ENCODE measurements around the gene CNRIP1.

CNRIP1 gene

GRCh38 chr2:68291314-68291713, 28.4 kb downstream of the CNRIP1 start:
- no peak for DNase-seq

- no peak for DNase-seq
These were observed 28.8 kb downstream of the CNRIP1 start for GRCh38 chr2:68290901-68291300.

- peak; percentile 84 for DNase-seq
These were observed 31.9 kb downstream of the CNRIP1 start for GRCh38 chr2:68287580-68288441.

- DNase-seq: peak; percentile 28
These were observed 34.9 kb downstream of the CNRIP1 start for GRCh38 chr2:68284896-68285295.

GRCh38 chr2:68283419-68283812, 36.3 kb downstream of the CNRIP1 start:
- DNase-seq: no peak

GRCh38 chr2:68282811-68283418, 36.8 kb downstream of the CNRIP1 start:
- DNase-seq: peak; percentile 34

- DNase-seq: peak; percentile 48
These were observed 39.0 kb downstream of the CNRIP1 start for GRCh38 chr2:68280796-68281195.

- no peak for DNase-seq
These were observed 39.4 kb downstream of the CNRIP1 start for GRCh38 chr2:68280348-68280747.

GRCh38 chr2:68279691-68280090, 40.1 kb downstream of the CNRIP1 start:
- no peak for DNase-seq

GRCh38 chr2:68278169-68278568, 41.6 kb downstream of the CNRIP1 start:
- DNase-seq: no peak

GRCh38 chr2:68274022-68274421, 45.7 kb downstream of the CNRIP1 start:
- no peak for DNase-seq

GRCh38 chr2:68272246-68272994, 47.3 kb downstream of the CNRIP1 start:
- peak; percentile 82 for DNase-seq

- no peak for DNase-seq
These were observed 53.1 kb downstream of the CNRIP1 start for GRCh38 chr2:68266655-68267054.

GRCh38 chr2:68263632-68264031, 56.1 kb downstream of the CNRIP1 start:
- no peak for DNase-seq

GRCh38 chr2:68258851-68259250, 60.9 kb downstream of the CNRIP1 start:
- no peak for DNase-seq

- no peak for DNase-seq
These were observed 63.7 kb downstream of the CNRIP1 start for GRCh38 chr2:68256093-68256450.

- no peak for DNase-seq
These were observed 66.3 kb downstream of the CNRIP1 start for GRCh38 chr2:68253219-68254068.

- DNase-seq: peak; percentile 96
These were observed 67.1 kb downstream of the CNRIP1 start, which contains the start of gene PPP3R1 for GRCh38 chr2:68252400-68253218. PPP3R1 (minus strand) TSS chr2:68252532; CDS start chr2:68252127, 405 bp downstream.

GRCh38 chr2:68251855-68252399, 67.8 kb downstream of the CNRIP1 start:
- DNase-seq: no peak

- DNase-seq: peak; percentile 86
These were observed 68.4 kb downstream of the CNRIP1 start for GRCh38 chr2:68251187-68251854.

GRCh38 chr2:68250652-68251186, 69.0 kb downstream of the CNRIP1 start:
- no peak for DNase-seq

Measured in inflammatory macrophage treated with lipopolysaccharide for 4 hours (primary cell).